Mucosa of descending colon (tissue), 3 donors: Measurements from ENCODE around the gene RHBDF2. TPM values are rescaled to one million over a fixed set of nuclear protein-coding genes. Genes with fewer than 3 reads are reported as not detected.

Experiments used
- ATAC-seq: fragments of 200-7000 bp; cut with Tn5 transposase; one replicate; pipeline ENCODE4 v1.9.1; 2020; ENCODE audit warnings: mild to moderate bottlenecking, moderate library complexity
- DNase-seq, 3 donors: peaks; one replicate each; pipeline ENCODE4 v3.0.0-alpha.2; 2020
- H3K36me3 ChIP-seq: fragments of 200-600 bp; one replicate; pipeline ENCODE4 v1.8.0; 2021; ENCODE audit warnings: low read depth, mild to moderate bottlenecking
- H3K4me1 ChIP-seq: fragments of 200-600 bp; one replicate; pipeline ENCODE4 v1.8.0; 2021; ENCODE audit warnings: low read depth, mild to moderate bottlenecking
- H3K4me3 ChIP-seq: fragments of 200-600 bp; one replicate; pipeline ENCODE4 v1.8.0; 2021; ENCODE audit warnings: mild to moderate bottlenecking
- H3K9me3 ChIP-seq: fragments of 200-600 bp; one replicate; pipeline ENCODE4 v1.8.0; 2021; ENCODE audit warnings: mild to moderate bottlenecking
- CTCF ChIP-seq: fragments of 200-600 bp; IDR thresholded peaks from one replicate; pipeline ENCODE4 v1.8.0; 2022; ENCODE audit warnings: antibody characterized with exemption, mild to moderate bottlenecking
- intact Hi-C, 2 donors: fragments of 100-400 bp; cut with DNase I in 1 of 2; cut with micrococcal nuclease in 1 of 2; formaldehyde crosslinking; loops; one replicate each; pipeline versions ENCODE4 v1.11.0 to v1.11.1; 2022; cut with DNase I, micrococcal nuclease
- total RNA-seq, 3 donors: library from RNA; stranded (reverse); fragmentation: NEBNext Ultra II Directional in 2 of 3; extraction: Animal tissue kit (Norgen Biotek cat#: 25700) in 2 of 3; gene quantifications; one replicate each; pipeline versions ENCODE4 v1.2.1 to v1.2.4, GENCODE V29; 2021 to 2023
- donor health status: DM: no; HTN: no; CAD: no; lungs with moderate emphysema.
- donor health status: DM: no; HTN: no; CAD: no.
- donor health status: DM: no; HTN: yes; CAD: no.

RHBDF2 gene
- total RNA-seq, 3 donors from 2014 or later, result 11.2 to 20.8 (median 18.9) TPM

GRCh38 chr17:76531486-76532038 is 30.3 kb upstream of the RHBDF2 start:
- no peak for TF ChIP-seq CTCF
- intact Hi-C loops, result no loop called here
- H3K4me1 ChIP-seq, result peaks cover 33% of the 10 kb centered on the region

GRCh38 chr17:76530811-76531485 is 29.7 kb upstream of the RHBDF2 start:
- no peak for ATAC-seq
- H3K4me1 ChIP-seq, result peaks cover 33% of the 10 kb centered on the region
- intact Hi-C loops, result no loop called here

More at GRCh38 chr17:76531486-76532038, 30.3 kb upstream of the RHBDF2 start:
- DNase-seq, result peak in 1 of 3 donors; percentile 48
- no peaks in the 10 kb centered on the region for H3K9me3 ChIP-seq
- ATAC-seq, result no peak
- no peak overlapping the region for H3K4me3 ChIP-seq
- H3K36me3 ChIP-seq, result no peaks in the 10 kb centered on the region

GRCh38 chr17:76530095-76530723 is 29.0 kb upstream of the RHBDF2 start:
- no peak for TF ChIP-seq CTCF
- Histone ChIP-seq H3K4me3 (no peak overlapping the region), H3K36me3 (no peaks in the 10 kb centered on the region), H3K4me1 (peaks cover 38% of the 10 kb centered on the region), H3K9me3 (no peaks in the 10 kb centered on the region)
- intact Hi-C loops, result no loop called here
- DNase-seq (peak in 2 of 3 donors; percentile 49 to 68), ATAC-seq (peak; percentile 15)

More at GRCh38 chr17:76530811-76531485, 29.7 kb upstream of the RHBDF2 start:
- H3K9me3 ChIP-seq, result no peaks in the 10 kb centered on the region
- no peak overlapping the region for H3K4me3 ChIP-seq
- peak in 2 of 3 donors; percentile 37 to 54 for DNase-seq
- no peaks in the 10 kb centered on the region for H3K36me3 ChIP-seq
- no peak for TF ChIP-seq CTCF

GRCh38 chr17:76529224-76530094 is 28.2 kb upstream of the RHBDF2 start:
- ATAC-seq (peak; percentile 43), DNase-seq (peak; percentile 72 to 85 (median 77))
- Histone ChIP-seq H3K4me1 (peaks cover 45% of the 10 kb centered on the region), H3K4me3 (no peak overlapping the region), H3K36me3 (no peaks in the 10 kb centered on the region), H3K9me3 (no peaks in the 10 kb centered on the region)
- intact Hi-C loops, result no loop called here
- no peak for TF ChIP-seq CTCF

GRCh38 chr17:76528528-76529223 is 27.5 kb upstream of the RHBDF2 start:
- peak in 2 of 3 donors; percentile 27 to 43 for DNase-seq
- Histone ChIP-seq H3K4me3 (no peak overlapping the region), H3K36me3 (no peaks in the 10 kb centered on the region), H3K4me1 (peaks cover 46% of the 10 kb centered on the region), H3K9me3 (no peaks in the 10 kb centered on the region)
- no peak for TF ChIP-seq CTCF
- no peak for ATAC-seq
- intact Hi-C loops, result no loop called here
